IPS DF 6.9 (cell line): ENCODE measurements around the gene CRYBA4.
"Not testable (repeated sequence)": the region's sequence is repeated elsewhere in the genome, so short reads cannot be mapped to it uniquely, and the experiment has no call there.

ENCODE experiments used
- DNase-seq: peaks from one replicate; pipeline ENCODE4 v3.0.0-alpha.2; 2013; ENCODE audit warnings: low read depth, low spot score
- H3K27ac ChIP-seq: one replicate; pipeline ENCODE4 v1.5.1; 2013; ENCODE audit warnings: low read length, control low read depth
- H3K27me3 ChIP-seq: 2 replicates; pipeline ENCODE4 v1.6.1; 2013; ENCODE audit warnings: mild to moderate bottlenecking, low read length; ENCODE audit not compliant: control insufficient read depth, insufficient read depth
- H3K36me3 ChIP-seq: 2 replicates; pipeline ENCODE4 v1.6.1; 2013; ENCODE audit warnings: low read length; ENCODE audit not compliant: control insufficient read depth, insufficient read depth
- H3K4me1 ChIP-seq: 2 replicates; pipeline ENCODE4 v1.6.1; 2013; ENCODE audit warnings: low read length; ENCODE audit not compliant: control insufficient read depth, insufficient read depth
- H3K4me3 ChIP-seq: 2 replicates; pipeline ENCODE4 v1.5.1; 2013; ENCODE audit warnings: mild to moderate bottlenecking, low read length
- H3K9me3 ChIP-seq: 2 replicates; pipeline ENCODE4 v1.6.1; 2013; ENCODE audit warnings: low read length, inconsistent platforms; ENCODE audit not compliant: control insufficient read depth, insufficient read depth
- WGBS: extraction: QIAGEN DNeasy Blood & Tissue Kit; methylation state at CpG from one replicate; pipeline ENCODE4 v1.1.7; 2013; ENCODE audit warnings: mixed read lengths, missing lambda C conversion rate; ENCODE audit not compliant: insufficient read length, insufficient coverage; 5-methylcytosine and 5-hydroxymethylcytosine counted together

Gene CRYBA4

DNA sequence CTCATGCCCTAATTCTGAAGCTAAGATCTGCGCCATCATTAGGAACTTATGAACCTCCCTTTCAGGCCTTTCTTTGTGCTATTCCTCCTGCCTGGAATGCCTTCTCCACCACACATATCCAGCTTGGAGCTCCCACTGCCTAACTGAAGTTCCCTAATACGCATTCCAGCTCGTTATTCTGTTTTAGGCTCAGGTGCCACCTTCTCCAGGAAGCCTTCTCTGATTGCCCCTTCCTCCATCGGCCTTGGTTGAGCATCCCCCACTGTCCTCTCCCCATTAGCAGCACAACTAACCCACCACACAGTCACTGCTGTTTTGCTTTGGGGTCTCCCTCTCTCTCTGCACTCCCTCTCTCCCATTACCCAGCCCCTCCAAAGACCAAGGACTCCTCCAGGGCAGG is 9.1 kb upstream of the CRYBA4 start:
- Histone ChIP-seq H3K36me3 (no peaks in the 10 kb centered on the region), H3K4me3 (no peak overlapping the region), H3K27ac (no peak overlapping the region), H3K27me3 (peaks cover 10% of the 10 kb centered on the region), H3K4me1 (peaks cover 17% of the 10 kb centered on the region), H3K9me3 (no peaks in the 10 kb centered on the region)
- WGBS, result no CpG with 5 or more reads among the region's 4 CpGs
- no peak for DNase-seq

GRCh38 chr22:26613753-26614152 is 8.0 kb upstream of the CRYBA4 start:
- H3K9me3 ChIP-seq, H3K27me3 ChIP-seq, DNase-seq, H3K27ac ChIP-seq, H3K4me3 ChIP-seq, H3K36me3 ChIP-seq: not testable (repeated sequence)
- WGBS, result no CpG with 5 or more reads among the region's 10 CpGs
- peaks cover 20% of the 10 kb centered on the region for H3K4me1 ChIP-seq

- no peak for DNase-seq
- Histone ChIP-seq H3K4me1 (peaks cover 20% of the 10 kb centered on the region), H3K36me3 (no peaks in the 10 kb centered on the region), H3K27me3 (peaks cover 10% of the 10 kb centered on the region), H3K9me3 (no peaks in the 10 kb centered on the region), H3K4me3 (no peak overlapping the region), H3K27ac (no peak overlapping the region)
- no CpG with 5 or more reads among the region's 14 CpGs for WGBS
Measured at GRCh38 chr22:26614322-26614721, 7.4 kb upstream of the CRYBA4 start.

DNA sequence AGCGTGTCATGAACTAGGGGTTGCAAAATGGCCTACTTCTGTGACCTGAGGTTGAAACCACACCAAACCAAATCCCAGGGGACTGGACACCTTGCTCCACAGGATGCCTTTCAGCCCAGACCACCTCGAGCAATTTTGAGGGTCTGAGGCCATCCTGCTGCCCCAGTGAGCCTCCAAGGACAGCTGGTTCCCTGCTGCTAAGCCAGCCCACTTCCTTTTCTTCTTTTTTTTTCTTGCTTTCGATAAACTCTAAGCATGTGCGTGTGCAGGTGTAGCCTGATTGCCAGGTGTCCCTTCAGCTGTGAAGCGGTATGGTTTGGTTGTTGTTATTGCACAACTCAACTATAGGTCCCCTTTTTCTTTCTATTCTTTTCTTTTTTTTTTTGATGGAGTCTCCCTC is 6.6 kb upstream of the CRYBA4 start:
- no peaks in the 10 kb centered on the region for H3K9me3 ChIP-seq
- whole genome bisulfite sequencing, result no CpG with 5 or more reads among the region's 5 CpGs
- H3K27me3 ChIP-seq, result peaks cover 10% of the 10 kb centered on the region
- peaks cover 20% of the 10 kb centered on the region for H3K4me1 ChIP-seq
- no peak overlapping the region for H3K27ac ChIP-seq
- no peak overlapping the region for H3K4me3 ChIP-seq
- DNase-seq, result no peak
- no peaks in the 10 kb centered on the region for H3K36me3 ChIP-seq

DNA sequence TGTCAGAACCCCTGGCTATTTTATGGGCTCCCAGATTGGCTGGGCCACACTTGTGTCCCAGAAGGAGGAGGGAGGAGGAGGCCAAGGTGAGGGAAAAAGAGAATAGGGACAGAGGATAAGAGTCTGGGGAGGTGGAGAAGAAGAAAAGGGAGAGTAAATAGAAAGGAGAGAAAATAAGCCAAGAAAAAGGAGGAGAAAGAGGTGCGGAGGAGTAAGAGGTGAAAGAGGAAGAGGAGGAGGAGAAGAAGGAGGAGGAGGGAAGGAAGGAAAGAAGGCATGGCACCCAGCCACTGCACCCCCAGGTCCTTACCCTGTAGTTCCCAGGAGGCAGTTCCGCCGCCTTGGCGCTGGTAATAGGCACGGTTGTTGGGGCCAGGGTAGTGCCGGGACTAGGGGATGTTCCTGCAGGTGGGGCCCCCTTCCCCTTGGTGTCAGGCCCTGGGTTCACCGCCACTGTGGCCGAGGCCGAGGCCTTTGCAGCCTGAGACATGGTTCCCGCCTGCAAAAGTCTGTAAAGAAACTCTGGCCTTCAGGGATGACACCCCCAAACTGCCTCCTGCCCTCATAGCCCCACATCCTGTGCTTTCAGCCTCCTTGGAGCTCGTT is 5.8 kb upstream of the CRYBA4 start:
- H3K4me3 ChIP-seq, result no peak overlapping the region
- no peaks in the 10 kb centered on the region for H3K36me3 ChIP-seq
- WGBS, result 100% methylated on average over 1 of the region's 11 CpGs
- no peaks in the 10 kb centered on the region for H3K9me3 ChIP-seq
- DNase-seq, result no peak
- no peak overlapping the region for H3K27ac ChIP-seq
- peaks cover 20% of the 10 kb centered on the region for H3K4me1 ChIP-seq
- H3K27me3 ChIP-seq, result peaks cover 10% of the 10 kb centered on the region

- Histone ChIP-seq H3K36me3 (no peaks in the 10 kb centered on the region), H3K4me1 (peaks cover 20% of the 10 kb centered on the region), H3K4me3 (no peak overlapping the region), H3K27me3 (peaks cover 10% of the 10 kb centered on the region), H3K27ac (no peak overlapping the region), H3K9me3 (no peaks in the 10 kb centered on the region)
- no CpG with 5 or more reads among the region's 2 CpGs for WGBS
- no peak for DNase-seq
Measured at GRCh38 chr22:26616650-26617049, 5.1 kb upstream of the CRYBA4 start.

- Histone ChIP-seq H3K36me3 (no peaks in the 10 kb centered on the region), H3K27me3 (peaks cover 9% of the 10 kb centered on the region), H3K4me3 (no peak within 1 kb of the TSS), H3K27ac (no peak within 1 kb of the TSS), H3K4me1 (peaks cover 18% of the 10 kb centered on the region), H3K9me3 (no peaks in the 10 kb centered on the region)
- no CpG with 5 or more reads among the region's 7 CpGs for WGBS
- no peak for DNase-seq
Measured at GRCh38 chr22:26617271-26618199, 4.2 kb upstream of the CRYBA4 start, which contains the start of gene CRYBB1. TSS of gene CRYBB1 (minus strand) at chr22:26618027. CDS start at chr22:26616319, 1,708 bp downstream.

- no CpG with 5 or more reads among the region's 8 CpGs for WGBS
- no peak overlapping the region for H3K4me3 ChIP-seq
- no peak overlapping the region for H3K27ac ChIP-seq
- peaks cover 2% of the 10 kb centered on the region; the same call in 1 of the 2 replicates for H3K27me3 ChIP-seq
- no peaks in the 10 kb centered on the region for H3K9me3 ChIP-seq
- peaks cover 12% of the 10 kb centered on the region for H3K4me1 ChIP-seq
- no peaks in the 10 kb centered on the region for H3K36me3 ChIP-seq
- DNase-seq, result no peak
Measured at GRCh38 chr22:26618455-26618854, 3.3 kb upstream of the CRYBA4 start.

- Histone ChIP-seq H3K27ac (no peak overlapping the region), H3K9me3 (no peaks in the 10 kb centered on the region), H3K4me3 (no peak overlapping the region), H3K36me3 (no peaks in the 10 kb centered on the region), H3K4me1 (peaks cover 12% of the 10 kb centered on the region), H3K27me3 (peaks cover 2% of the 10 kb centered on the region; the same call in 1 of the 2 replicates)
- DNase-seq, result no peak
- no CpG with 5 or more reads among the region's 6 CpGs for WGBS
Measured at GRCh38 chr22:26619510-26619909, 2.3 kb upstream of the CRYBA4 start.

- no peak for DNase-seq
- H3K9me3 ChIP-seq, result no peaks in the 10 kb centered on the region
- H3K4me3 ChIP-seq, result no peak overlapping the region
- no CpG with 5 or more reads among the region's 2 CpGs for WGBS
- H3K36me3 ChIP-seq, result no peaks in the 10 kb centered on the region
- H3K27ac ChIP-seq, result no peak overlapping the region
- peaks cover 10% of the 10 kb centered on the region for H3K4me1 ChIP-seq
- no peaks in the 10 kb centered on the region; the same call in 1 of the 2 replicates for H3K27me3 ChIP-seq
Measured at GRCh38 chr22:26620197-26620596, 1.6 kb upstream of the CRYBA4 start.
